HG02884 (cell line): ENCODE results near the gene PCDHA9.

ENCODE experiments used
- ATAC-seq: cut with Tn5 transposase; IDR thresholded peaks from one replicate; pipeline ENCODE4 v1.9.1; 2021; ENCODE audit warnings: mild to moderate bottlenecking, moderate library complexity; ENCODE audit not compliant: unreplicated experiment

The PCDHA9 gene

GRCh38 chr5:140877262-140877581 lies 29.0 kb downstream of the PCDHA9 start:
- no peak for ATAC-seq

- ATAC-seq, result no peak
Observed at GRCh38 chr5:140881889-140882590, 33.9 kb downstream of the PCDHA9 start, which contains the start of gene PCDHA13. PCDHA13 (plus strand) TSS chr5:140882124; CDS start chr5:140882269, 145 bp downstream.

GRCh38 chr5:140882591-140882899 lies 34.4 kb downstream of the PCDHA9 start:
- ATAC-seq, result no peak

- no peak for ATAC-seq
Observed at GRCh38 chr5:140883373-140883772, 35.2 kb downstream of the PCDHA9 start.

- ATAC-seq, result no peak
Observed at GRCh38 chr5:140883927-140884697, 35.9 kb downstream of the PCDHA9 start.
